Measurements from ENCODE around the gene ZFHX2. TPM values are rescaled to one million over a fixed set of nuclear protein-coding genes. Genes with fewer than 3 reads are reported as not detected.

ZFHX2 gene
- total and polyA plus RNA-seq, 2 of the 4 experiments (the other 2 are of a cell fraction) = 0.18 to 0.53 TPM

DNA sequence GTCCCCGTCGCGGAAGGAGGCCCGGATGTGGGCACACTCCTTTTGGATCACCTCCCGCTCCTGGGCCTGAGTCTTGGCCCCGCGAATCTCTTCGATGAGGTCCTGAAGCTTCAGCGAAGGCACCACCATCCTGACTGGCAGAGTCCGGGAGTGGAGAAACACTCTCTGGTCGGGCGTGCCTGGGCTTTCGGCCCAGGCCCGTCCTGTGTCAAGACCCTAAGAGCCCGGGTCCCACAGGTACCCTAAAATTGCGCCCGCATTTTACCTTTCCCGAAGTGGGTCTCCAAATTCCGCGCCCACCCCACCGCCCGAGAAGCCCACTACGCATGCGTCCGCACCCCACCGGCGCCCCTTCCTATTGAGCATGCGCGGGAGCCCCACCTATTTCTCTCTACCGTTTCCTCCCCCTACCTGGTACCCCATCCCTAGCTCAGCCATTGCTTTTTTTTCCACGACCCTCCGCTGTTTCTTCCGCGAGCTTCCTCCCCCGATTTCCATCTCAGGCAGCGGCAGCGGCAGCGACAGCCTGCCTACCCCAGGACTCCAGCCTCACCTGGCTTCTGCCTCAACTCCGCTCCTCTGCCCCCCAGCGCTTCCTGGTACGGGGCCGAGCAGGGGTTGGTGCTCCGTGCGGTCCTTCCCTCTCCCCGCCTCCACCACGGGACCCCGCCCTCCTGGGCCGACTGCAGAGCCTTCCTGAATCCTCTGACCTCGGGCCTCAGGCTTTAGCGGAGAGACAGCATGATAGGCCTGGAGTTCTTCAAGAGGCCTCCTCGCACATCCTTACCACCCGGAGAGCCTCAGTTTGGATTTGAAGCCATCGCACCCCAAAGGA is 15.8 kb upstream of the ZFHX2 start, which contains the start of gene AP1G2:
AP1G2 (minus strand) TSS at position 606 of the 835 bp plus-strand sequence; CDS start at position 129, 477 bp downstream.
- Histone ChIP-seq H3K23ac (ENCODE audit: low read depth, low read length) (peak within 1 kb of the TSS; percentile 67; the same call in 1 of the 2 replicates), H3K27me3 (ENCODE audit: control insufficient read depth, insufficient read depth, low read length) (peaks cover 19% of the 10 kb centered on the region), H3K9me1 (ENCODE audit: insufficient read depth, low read length) (peaks cover 10% of the 10 kb centered on the region; the same call in 1 of the 2 replicates), H3K9ac (ENCODE audit: low read depth, low read length) (peak within 1 kb of the TSS; percentile 34), H2BK15ac (ENCODE audit: low read depth, low read length) (no peak within 1 kb of the TSS), H3K9me3 (ENCODE audit: control insufficient read depth, insufficient read depth, low read length) (no peaks in the 10 kb centered on the region), H4K91ac (ENCODE audit: insufficient read depth, low read depth, low read length) (no peak within 1 kb of the TSS; the same call in 1 of the 2 replicates), H3K56ac (ENCODE audit: extremely low read depth, insufficient read depth, low read length) (0 out of 2 replicates have a peak within 1 kb of the TSS, but pooled peaks have one; percentile 4), H4K8ac (ENCODE audit: low read depth in 2 of 2, low read length in 2 of 2) (peak within 1 kb of the TSS; percentile 97 to 98), H3K4me2 (ENCODE audit: low read depth, low read length) (peak within 1 kb of the TSS; percentile 92), H4K5ac (ENCODE audit: low read depth, low read length) (peak within 1 kb of the TSS; percentile 89), H3K79me1 (ENCODE audit: low read depth in 1 of 2, low read length in 2 of 2) (no peaks in the 10 kb centered on the region; a peak in 1 of 4 replicates), H3K14ac (replicated peaks; ENCODE audit: low read depth, low read length) (peak within 1 kb of the TSS; percentile 68), H3K36me3 (ENCODE audit: control insufficient read depth, insufficient read depth, low read length) (no peaks in the 10 kb centered on the region), H3K4me1 (ENCODE audit: control insufficient read depth, insufficient read depth, low read length) (peaks cover 2% of the 10 kb centered on the region; the same call in 1 of the 2 replicates), H2AK9ac (replicated peaks; ENCODE audit: low read depth, low read length, poor library complexity) (peak within 1 kb of the TSS; percentile 83), H3K4ac (ENCODE audit: low read depth, low read length) (peak within 1 kb of the TSS; percentile 76), H2BK20ac (ENCODE audit: low read depth, low read length) (no peak within 1 kb of the TSS), H3K18ac (ENCODE audit: low read depth, low read length) (no peak within 1 kb of the TSS), H3K4me3 (ENCODE audit: insufficient read depth, low read depth, low read length) (peak within 1 kb of the TSS; percentile 63), H4K20me1 (ENCODE audit: insufficient read depth, low read length) (no peaks in the 10 kb centered on the region), H2BK120ac (ENCODE audit: low read depth, low read length) (peak within 1 kb of the TSS; percentile 36; the same call in 1 of the 2 replicates), H3K27ac (ENCODE audit: insufficient read depth, low read length) (no peak within 1 kb of the TSS; the same call in 1 of the 2 replicates), H2AFZ (replicated peaks; ENCODE audit: low read length, poor library complexity) (peak within 1 kb of the TSS; percentile 94), H2BK5ac (ENCODE audit: low read depth, low read length, poor library complexity, severe bottlenecking) (no peak within 1 kb of the TSS), H2AK5ac (ENCODE audit: low read depth, low read length) (no peak within 1 kb of the TSS; the same call in none of the 2 replicates)
- peak; percentile 64 for ATAC-seq (ENCODE audit: low read depth)
- ChIA-PET CTCF (interaction anchor here (1.1 kb wide), 1 partner anchor 7 kb away, joined by 4 read pairs; no protein-coding TSS in a partner anchor), POLR2A (ENCODE audit: unreplicated experiment) (no interaction called here)
- intact Hi-C loops (cut with micrococcal nuclease) (no loop called here), dilution Hi-C loops (cut with HindIII; ENCODE audit: low sequenced_read_pairs, unreplicated experiment) (no loop called here), in situ Hi-C loops (cut with MboI; ENCODE audit: low sequenced_read_pairs) (no loop called here)
- peak; percentile 28 for DNase-seq
- TSS peak; percentile 36 for BruUV-seq (replicated peaks)
- WGBS, 2 experiments (ENCODE audit: extremely low coverage in 2 of 2, insufficient read length in 1 of 2) = 4% methylated on average over 37 of the region's 53 CpGs; no CpG with 5 or more reads in 1 of the 2 experiments
- TF ChIP-seq CEBPB (IDR thresholded peaks at IDR 0.05; ENCODE audit: low read depth, low read length) = no peak
